HEK293 (cell line): Measurements from ENCODE around the gene TPM1.

Experiments
- CTCF ChIA-PET: fragments of 350-600 bp; formaldehyde crosslinking; extraction: SDS; loops from one replicate; lab custom pipeline; 2021; ENCODE audit warnings: antibody characterized with exemption; lab: Yijun Ruan, JAX
- POLR2A ChIA-PET: fragments of 300-600 bp; formaldehyde crosslinking; extraction: SDS; loops from one replicate; lab custom pipeline; 2020; ENCODE audit warnings: antibody characterized with exemption, inconsistent platforms; lab: Yijun Ruan, JAX
- H3K27ac ChIP-seq: fragments of 200-500 bp; sonication (Bioruptor generic); 2 replicates; pipeline ENCODE4 v1.5.1; 2014; ENCODE audit warnings: low read depth, low read length, control low read depth, inconsistent platforms; ENCODE audit errors: extremely low read depth
- H3K36me3 ChIP-seq, 2 experiments: fragments of 200-500 bp in 1 of 2; sonication (Bioruptor generic) in 1 of 2; 1 replicate in 1 of 2; 2 replicates in 1 of 2; pipeline ENCODE4 v1.5.1; 2014 to 2017; ENCODE audit warnings: inconsistent platforms in 2 of 2, low read length in 2 of 2; ENCODE audit not compliant: control insufficient read depth in 2 of 2, insufficient read depth in 1 of 2
- H3K4me1 ChIP-seq: fragments of 200-500 bp; sonication (Bioruptor generic); 2 replicates; pipeline ENCODE4 v1.5.1; 2014; ENCODE audit warnings: mild to moderate bottlenecking, low read length, inconsistent platforms; ENCODE audit not compliant: control insufficient read depth, insufficient read depth
- H3K4me3 ChIP-seq: 2 replicates; pipeline ENCODE4 v1.5.1; 2011; ENCODE audit warnings: low read depth, mild to moderate bottlenecking, control low read depth, low read length, moderate library complexity
- H3K9me3 ChIP-seq: fragments of 200-500 bp; sonication (Bioruptor generic); 2 replicates; pipeline ENCODE4 v1.5.1; 2014; ENCODE audit warnings: low read depth, low read length, inconsistent platforms; ENCODE audit not compliant: control insufficient read depth, insufficient read depth
- EGR2 ChIP-seq: fragments of 450-650 bp; formaldehyde crosslinking; IDR thresholded peaks from 2 replicates; pipeline ENCODE4 v1.5.1; 2016; ENCODE audit warnings: low read depth, missing biosample characterization, missing genetic modification characterization
- KLF1 ChIP-seq: fragments of 450-650 bp; formaldehyde crosslinking; IDR thresholded peaks from 2 replicates; pipeline ENCODE4 v1.5.1; 2016; ENCODE audit warnings: missing biosample characterization, missing genetic modification characterization
- SCRT1 ChIP-seq: fragments of 450-650 bp; formaldehyde crosslinking; IDR thresholded peaks from 2 replicates; pipeline ENCODE4 v1.5.1; 2016; ENCODE audit warnings: missing biosample characterization, missing genetic modification characterization, borderline replicate concordance
- TCF7L2 ChIP-seq: IDR thresholded peaks from 2 replicates; pipeline ENCODE4 v1.6.1; 2011; ENCODE audit warnings: low read depth, mild to moderate bottlenecking, inconsistent platforms, low read length, moderate library complexity, borderline replicate concordance
- ZNF140 ChIP-seq: fragments of 450-650 bp; formaldehyde crosslinking; IDR thresholded peaks from 2 replicates; pipeline ENCODE4 v1.5.1; 2016; ENCODE audit warnings: missing biosample characterization, missing genetic modification characterization
- ZNF202 ChIP-seq: fragments of 450-650 bp; formaldehyde crosslinking; IDR thresholded peaks from 2 replicates; pipeline ENCODE4 v1.5.1; 2016; ENCODE audit warnings: missing biosample characterization, missing genetic modification characterization, borderline replicate concordance
- ZNF211 ChIP-seq: fragments of 450-650 bp; formaldehyde crosslinking; IDR thresholded peaks from 2 replicates; pipeline ENCODE4 v1.5.1; 2016; ENCODE audit warnings: low read depth, missing biosample characterization, missing genetic modification characterization
- ZNF366 ChIP-seq: fragments of 450-650 bp; formaldehyde crosslinking; conservative IDR thresholded peaks from 2 replicates; pipeline ENCODE4 v1.5.1; 2016; ENCODE audit warnings: missing biosample characterization, missing genetic modification characterization
- ZNF514 ChIP-seq: fragments of 450-650 bp; formaldehyde crosslinking; IDR thresholded peaks from 2 replicates; pipeline ENCODE4 v1.5.1; 2016; ENCODE audit warnings: missing biosample characterization, missing genetic modification characterization
- ZNF561 ChIP-seq: fragments of 450-650 bp; IDR thresholded peaks from 2 replicates; pipeline ENCODE4 v1.5.1; 2018; ENCODE audit warnings: missing biosample characterization, missing genetic modification characterization, borderline replicate concordance
- ZNF596 ChIP-seq: fragments of 450-650 bp; IDR thresholded peaks from 2 replicates; pipeline ENCODE4 v1.5.0; 2018; ENCODE audit warnings: missing biosample characterization, mild to moderate bottlenecking, missing genetic modification characterization, moderate library complexity
- ZNF654 ChIP-seq: fragments of 450-650 bp; formaldehyde crosslinking; IDR thresholded peaks from 2 replicates; pipeline ENCODE4 v1.5.1; 2016; ENCODE audit warnings: low read depth, missing biosample characterization, missing genetic modification characterization
- TF ChIP-seq, protein P1 (sequence below): fragments of 450-650 bp; formaldehyde crosslinking; IDR thresholded peaks from 2 replicates; pipeline ENCODE4 v1.5.1; 2016; ENCODE audit warnings: missing biosample characterization, missing genetic modification characterization
- TF ChIP-seq, protein P2 (sequence below): fragments of 450-650 bp; formaldehyde crosslinking; IDR thresholded peaks from 2 replicates; pipeline ENCODE4 v1.5.1; 2017; ENCODE audit warnings: missing biosample characterization, missing genetic modification characterization
- TF ChIP-seq, protein P3 (sequence below): fragments of 450-650 bp; formaldehyde crosslinking; IDR thresholded peaks from 2 replicates; pipeline ENCODE4 v1.5.1; 2016; ENCODE audit warnings: missing biosample characterization, missing genetic modification characterization
- TF ChIP-seq, protein P4 (sequence below): fragments of 450-650 bp; IDR thresholded peaks from 2 replicates; pipeline ENCODE4 v1.5.1; 2018; ENCODE audit warnings: missing biosample characterization, missing genetic modification characterization
- TF ChIP-seq, protein P5 (sequence below): fragments of 450-650 bp; formaldehyde crosslinking; IDR thresholded peaks from 2 replicates; pipeline ENCODE4 v1.5.0; 2017; ENCODE audit warnings: missing biosample characterization, missing genetic modification characterization, borderline replicate concordance
- TF ChIP-seq, protein P6 (sequence below): fragments of 450-650 bp; formaldehyde crosslinking; IDR thresholded peaks from 2 replicates; pipeline ENCODE4 v1.5.1; 2017; ENCODE audit warnings: missing biosample characterization, mild to moderate bottlenecking, missing genetic modification characterization, moderate library complexity

TPM1 gene

DNA sequence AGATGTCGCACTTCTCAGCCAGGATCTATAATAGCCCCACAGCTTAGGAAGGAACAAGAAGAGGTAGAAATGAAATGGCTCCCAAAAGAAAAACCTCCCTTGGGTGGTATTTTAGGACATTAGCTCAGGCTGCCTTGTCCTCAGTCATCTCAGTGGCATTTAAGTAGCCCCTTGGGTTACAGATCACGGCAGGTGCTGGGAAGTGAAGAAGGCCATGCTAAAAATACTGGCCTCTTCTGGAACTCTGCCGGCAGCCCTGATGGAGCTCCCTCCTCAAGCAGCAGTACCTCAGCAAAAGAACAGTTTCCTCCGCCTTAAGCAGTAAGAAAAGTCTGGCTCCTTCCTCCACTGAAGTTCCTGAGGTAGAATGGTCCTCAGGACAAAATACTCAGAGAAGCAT is 7.3 kb upstream of the TPM1 start (continued):
- TF ChIP-seq, protein P1, sequence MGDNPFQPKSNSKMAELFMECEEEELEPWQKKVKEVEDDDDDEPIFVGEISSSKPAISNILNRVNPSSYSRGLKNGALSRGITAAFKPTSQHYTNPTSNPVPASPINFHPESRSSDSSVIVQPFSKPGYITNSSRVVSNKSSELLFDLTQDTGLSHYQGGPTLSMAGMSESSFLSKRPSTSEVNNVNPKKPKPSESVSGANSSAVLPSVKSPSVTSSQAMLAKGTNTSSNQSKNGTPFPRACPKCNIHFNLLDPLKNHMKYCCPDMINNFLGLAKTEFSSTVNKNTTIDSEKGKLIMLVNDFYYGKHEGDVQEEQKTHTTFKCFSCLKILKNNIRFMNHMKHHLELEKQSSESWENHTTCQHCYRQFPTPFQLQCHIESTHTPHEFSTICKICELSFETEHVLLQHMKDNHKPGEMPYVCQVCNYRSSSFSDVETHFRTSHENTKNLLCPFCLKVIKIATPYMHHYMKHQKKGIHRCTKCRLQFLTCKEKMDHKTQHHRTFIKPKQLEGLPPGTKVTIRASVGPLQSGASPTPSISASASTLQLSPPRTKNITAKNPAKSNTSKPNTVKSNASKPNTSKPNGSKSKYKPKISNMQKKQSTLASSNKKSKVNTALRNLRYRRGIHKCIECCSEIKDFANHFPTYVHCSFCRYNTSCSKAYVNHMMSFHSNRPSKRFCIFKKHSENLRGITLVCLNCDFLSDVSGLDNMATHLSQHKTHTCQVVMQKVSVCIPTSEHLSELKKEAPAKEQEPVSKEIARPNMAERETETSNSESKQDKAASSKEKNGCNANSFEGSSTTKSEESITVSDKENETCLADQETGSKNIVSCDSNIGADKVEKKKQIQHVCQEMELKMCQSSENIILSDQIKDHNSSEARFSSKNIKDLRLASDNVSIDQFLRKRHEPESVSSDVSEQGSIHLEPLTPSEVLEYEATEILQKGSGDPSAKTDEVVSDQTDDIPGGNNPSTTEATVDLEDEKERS: no peak
- TF ChIP-seq ZNF211 (tag by site-specific recombination): no peak
- TF ChIP-seq, protein P2, sequence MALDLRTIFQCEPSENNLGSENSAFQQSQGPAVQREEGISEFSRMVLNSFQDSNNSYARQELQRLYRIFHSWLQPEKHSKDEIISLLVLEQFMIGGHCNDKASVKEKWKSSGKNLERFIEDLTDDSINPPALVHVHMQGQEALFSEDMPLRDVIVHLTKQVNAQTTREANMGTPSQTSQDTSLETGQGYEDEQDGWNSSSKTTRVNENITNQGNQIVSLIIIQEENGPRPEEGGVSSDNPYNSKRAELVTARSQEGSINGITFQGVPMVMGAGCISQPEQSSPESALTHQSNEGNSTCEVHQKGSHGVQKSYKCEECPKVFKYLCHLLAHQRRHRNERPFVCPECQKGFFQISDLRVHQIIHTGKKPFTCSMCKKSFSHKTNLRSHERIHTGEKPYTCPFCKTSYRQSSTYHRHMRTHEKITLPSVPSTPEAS (tag by site-specific recombination): no peak

DNA sequence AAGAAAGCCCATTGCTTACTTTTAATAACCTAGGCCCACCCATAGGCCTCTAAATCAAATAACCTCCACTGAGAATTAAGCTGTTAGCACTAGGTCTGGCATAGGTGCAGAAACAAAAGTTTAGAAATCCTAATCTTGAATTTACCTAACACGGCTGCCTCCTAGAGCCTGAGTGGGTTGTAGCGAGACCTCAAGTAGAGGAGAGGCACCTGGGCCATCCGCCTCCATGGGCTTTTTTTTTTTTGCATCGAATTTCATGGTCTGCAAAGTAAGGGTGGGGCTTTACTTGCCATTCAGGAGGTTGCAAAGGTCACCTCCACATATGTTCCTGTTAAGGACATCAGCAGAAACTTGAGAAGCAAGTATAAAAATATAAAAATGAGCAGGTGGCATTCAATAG is 6.6 kb upstream of the TPM1 start:
- Histone ChIP-seq H3K36me3 (no peaks in the 10 kb centered on the region), H3K27ac (no peak overlapping the region), H3K4me1 (no peaks in the 10 kb centered on the region), H3K9me3 (no peaks in the 10 kb centered on the region), H3K4me3 (no peak overlapping the region)
- CTCF ChIA-PET: interaction anchor here (1.1 kb wide), 1 partner anchor 185 kb away, joined by 3 read pairs; no protein-coding TSS in a partner anchor
- no peak for TF ChIP-seq ZNF514 (tag by site-specific recombination)
- no peak for TF ChIP-seq ZNF366 (tag by site-specific recombination)
- TF ChIP-seq, protein P3, sequence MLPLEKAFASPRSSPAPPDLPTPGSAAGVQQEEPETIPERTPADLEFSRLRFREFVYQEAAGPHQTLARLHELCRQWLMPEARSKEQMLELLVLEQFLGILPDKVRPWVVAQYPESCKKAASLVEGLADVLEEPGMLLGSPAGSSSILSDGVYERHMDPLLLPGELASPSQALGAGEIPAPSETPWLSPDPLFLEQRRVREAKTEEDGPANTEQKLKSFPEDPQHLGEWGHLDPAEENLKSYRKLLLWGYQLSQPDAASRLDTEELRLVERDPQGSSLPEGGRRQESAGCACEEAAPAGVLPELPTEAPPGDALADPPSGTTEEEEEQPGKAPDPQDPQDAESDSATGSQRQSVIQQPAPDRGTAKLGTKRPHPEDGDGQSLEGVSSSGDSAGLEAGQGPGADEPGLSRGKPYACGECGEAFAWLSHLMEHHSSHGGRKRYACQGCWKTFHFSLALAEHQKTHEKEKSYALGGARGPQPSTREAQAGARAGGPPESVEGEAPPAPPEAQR (tag by site-specific recombination): no peak
- no peak for TF ChIP-seq ZNF140 (tag by site-specific recombination)
- no peak for TF ChIP-seq ZNF654 (tag by site-specific recombination)
- no peak for TF ChIP-seq EGR2 (tag by site-specific recombination)
- TF ChIP-seq ZNF561 (tag by site-specific recombination): no peak
- no peak for TF ChIP-seq KLF1 (tag by site-specific recombination)
- TF ChIP-seq ZNF596 (tag by site-specific recombination): no peak
- TF ChIP-seq ZNF202 (tag by site-specific recombination): no peak
- TF ChIP-seq, protein P4, sequence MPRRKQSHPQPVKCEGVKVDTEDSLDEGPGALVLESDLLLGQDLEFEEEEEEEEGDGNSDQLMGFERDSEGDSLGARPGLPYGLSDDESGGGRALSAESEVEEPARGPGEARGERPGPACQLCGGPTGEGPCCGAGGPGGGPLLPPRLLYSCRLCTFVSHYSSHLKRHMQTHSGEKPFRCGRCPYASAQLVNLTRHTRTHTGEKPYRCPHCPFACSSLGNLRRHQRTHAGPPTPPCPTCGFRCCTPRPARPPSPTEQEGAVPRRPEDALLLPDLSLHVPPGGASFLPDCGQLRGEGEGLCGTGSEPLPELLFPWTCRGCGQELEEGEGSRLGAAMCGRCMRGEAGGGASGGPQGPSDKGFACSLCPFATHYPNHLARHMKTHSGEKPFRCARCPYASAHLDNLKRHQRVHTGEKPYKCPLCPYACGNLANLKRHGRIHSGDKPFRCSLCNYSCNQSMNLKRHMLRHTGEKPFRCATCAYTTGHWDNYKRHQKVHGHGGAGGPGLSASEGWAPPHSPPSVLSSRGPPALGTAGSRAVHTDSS (tag by site-specific recombination): no peak
- TF ChIP-seq SCRT1 (tag by site-specific recombination): no peak
- POLR2A ChIA-PET: no interaction called here

DNA sequence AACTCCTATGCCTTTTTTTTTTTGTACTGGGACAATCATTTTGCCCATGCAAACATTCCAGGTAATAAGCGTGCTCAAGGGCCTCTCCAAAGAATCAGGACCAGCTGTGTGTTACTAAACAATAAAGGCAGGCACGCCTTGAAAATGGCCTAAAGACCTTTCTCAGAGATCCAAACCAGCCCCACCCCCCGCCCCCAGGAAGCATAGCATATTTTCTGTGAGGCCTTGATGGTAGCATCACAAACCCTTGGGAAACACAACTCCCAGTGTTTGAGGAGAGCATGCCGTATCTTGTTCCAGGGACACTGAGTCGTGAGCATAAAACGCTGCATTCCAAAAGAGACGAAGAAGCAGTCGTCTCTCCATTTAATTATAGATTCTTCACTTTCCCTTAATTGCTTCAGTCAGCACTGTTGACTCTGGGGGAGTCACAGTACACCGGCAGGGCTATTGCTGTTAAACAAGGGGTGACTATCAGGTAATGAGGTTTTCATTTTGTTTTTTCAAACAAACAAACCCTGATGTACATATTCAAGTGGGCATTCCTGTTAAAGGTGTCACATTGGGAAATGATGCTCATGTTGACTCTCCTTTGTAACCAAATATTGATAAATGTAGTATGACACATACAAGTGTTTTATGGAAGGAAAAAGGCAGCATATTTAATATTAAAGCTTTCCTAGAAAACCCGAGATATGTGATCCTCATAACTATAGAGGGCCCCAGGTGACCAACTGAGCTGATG is 4.4 kb upstream of the TPM1 start:
- ChIA-PET POLR2A (no interaction called here), CTCF (interaction anchor here (3.2 kb wide), 1 partner anchor 10 kb away, joined by 16 read pairs; no protein-coding TSS in a partner anchor)
- Histone ChIP-seq H3K4me3 (no peak overlapping the region), H3K9me3 (no peaks in the 10 kb centered on the region), H3K27ac (no peak overlapping the region), H3K4me1 (no peaks in the 10 kb centered on the region; the same call in 1 of the 2 replicates), H3K36me3 (no peaks in the 10 kb centered on the region)
- no peak for TF ChIP-seq TCF7L2
- TF ChIP-seq, protein P5, sequence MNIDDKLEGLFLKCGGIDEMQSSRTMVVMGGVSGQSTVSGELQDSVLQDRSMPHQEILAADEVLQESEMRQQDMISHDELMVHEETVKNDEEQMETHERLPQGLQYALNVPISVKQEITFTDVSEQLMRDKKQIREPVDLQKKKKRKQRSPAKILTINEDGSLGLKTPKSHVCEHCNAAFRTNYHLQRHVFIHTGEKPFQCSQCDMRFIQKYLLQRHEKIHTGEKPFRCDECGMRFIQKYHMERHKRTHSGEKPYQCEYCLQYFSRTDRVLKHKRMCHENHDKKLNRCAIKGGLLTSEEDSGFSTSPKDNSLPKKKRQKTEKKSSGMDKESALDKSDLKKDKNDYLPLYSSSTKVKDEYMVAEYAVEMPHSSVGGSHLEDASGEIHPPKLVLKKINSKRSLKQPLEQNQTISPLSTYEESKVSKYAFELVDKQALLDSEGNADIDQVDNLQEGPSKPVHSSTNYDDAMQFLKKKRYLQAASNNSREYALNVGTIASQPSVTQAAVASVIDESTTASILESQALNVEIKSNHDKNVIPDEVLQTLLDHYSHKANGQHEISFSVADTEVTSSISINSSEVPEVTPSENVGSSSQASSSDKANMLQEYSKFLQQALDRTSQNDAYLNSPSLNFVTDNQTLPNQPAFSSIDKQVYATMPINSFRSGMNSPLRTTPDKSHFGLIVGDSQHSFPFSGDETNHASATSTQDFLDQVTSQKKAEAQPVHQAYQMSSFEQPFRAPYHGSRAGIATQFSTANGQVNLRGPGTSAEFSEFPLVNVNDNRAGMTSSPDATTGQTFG (tag by site-specific recombination): no peak
- TF ChIP-seq, protein P6, sequence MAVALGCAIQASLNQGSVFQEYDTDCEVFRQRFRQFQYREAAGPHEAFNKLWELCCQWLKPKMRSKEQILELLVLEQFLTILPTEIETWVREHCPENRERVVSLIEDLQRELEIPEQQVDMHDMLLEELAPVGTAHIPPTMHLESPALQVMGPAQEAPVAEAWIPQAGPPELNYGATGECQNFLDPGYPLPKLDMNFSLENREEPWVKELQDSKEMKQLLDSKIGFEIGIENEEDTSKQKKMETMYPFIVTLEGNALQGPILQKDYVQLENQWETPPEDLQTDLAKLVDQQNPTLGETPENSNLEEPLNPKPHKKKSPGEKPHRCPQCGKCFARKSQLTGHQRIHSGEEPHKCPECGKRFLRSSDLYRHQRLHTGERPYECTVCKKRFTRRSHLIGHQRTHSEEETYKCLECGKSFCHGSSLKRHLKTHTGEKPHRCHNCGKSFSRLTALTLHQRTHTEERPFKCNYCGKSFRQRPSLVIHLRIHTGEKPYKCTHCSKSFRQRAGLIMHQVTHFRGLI (tag by site-specific recombination): no peak
